Measurements from ENCODE around the gene GMPPA. TPM values are rescaled to one million over a fixed set of nuclear protein-coding genes. Genes with fewer than 3 reads are reported as not detected.

Gene GMPPA
- total RNA-seq, 2 experiments from 2014 or later: 34.5 to 40.5 TPM

DNA sequence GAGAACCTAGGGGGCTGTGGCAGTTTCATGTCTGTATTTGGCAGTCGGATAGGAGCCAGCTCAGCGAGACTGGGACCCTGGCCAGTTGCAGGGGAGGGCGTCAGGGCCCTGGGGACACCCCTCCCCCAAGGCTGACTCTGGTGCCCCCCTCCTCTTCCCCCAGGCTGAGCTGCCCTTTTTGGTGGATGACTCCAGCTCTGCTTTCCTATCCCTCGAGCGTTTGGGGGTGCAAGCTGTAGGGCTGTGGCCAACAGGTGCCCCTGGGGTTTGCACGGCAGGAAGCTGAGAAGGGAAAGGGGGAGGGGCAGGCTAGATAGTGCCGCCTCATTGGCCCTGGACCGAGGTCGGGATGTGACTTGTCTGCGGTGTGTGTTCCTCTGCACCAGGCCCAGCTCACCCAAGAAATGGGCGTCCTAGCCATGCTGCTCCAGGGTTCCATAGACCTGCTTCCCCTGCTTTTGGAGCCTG lies 37.6 kb upstream of the GMPPA start:
- H3K27me3 Mint-ChIP-seq: no peaks in the 10 kb centered on the region
- no peaks in the 10 kb centered on the region for H3K36me3 Mint-ChIP-seq (ENCODE audit: low read depth)
- no peaks in the 10 kb centered on the region for H3K9me3 Mint-ChIP-seq
- peaks cover 14% of the 10 kb centered on the region for H3K4me1 Mint-ChIP-seq
- H3K27ac Mint-ChIP-seq: peak overlapping the region; percentile 64
- peak; percentile 44 for DNase-seq
- no peak overlapping the region for H3K4me3 Mint-ChIP-seq
- ChIA-PET CTCF (interaction anchor here (1.0 to 1.2 kb wide), 3 partner anchors 15 to 69 kb away, joined by 4 to 6 read pairs (median 5); no protein-coding TSS in a partner anchor), POLR2A (no interaction called here)

DNA sequence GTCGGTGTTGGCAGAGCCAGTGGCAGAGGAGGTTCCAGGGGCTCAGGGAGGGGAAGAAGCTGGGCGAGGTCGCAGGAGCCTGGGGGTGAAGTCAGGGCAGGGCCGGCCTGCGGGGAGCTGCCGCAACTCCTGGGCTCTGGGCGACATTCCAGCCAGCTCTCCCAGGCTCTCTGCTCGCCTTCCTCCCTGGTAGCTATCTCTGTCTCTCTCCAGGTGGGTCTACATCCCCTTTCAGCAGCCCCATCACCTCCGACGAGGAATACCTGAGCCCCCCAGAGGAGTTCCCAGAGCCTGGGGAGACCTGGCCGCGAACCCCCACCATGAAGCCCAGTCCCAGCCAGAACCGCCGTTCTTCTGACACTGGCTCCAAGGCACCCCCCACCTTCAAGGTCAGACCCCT lies 37.0 kb upstream of the GMPPA start:
- DNase-seq: no peak
- CTCF ChIA-PET: interaction anchor here (1.1 to 1.2 kb wide), 2 partner anchors 15 to 59 kb away, joined by 4 to 5 read pairs; no protein-coding TSS in a partner anchor
- Mint-ChIP-seq H3K9me3 (no peaks in the 10 kb centered on the region), H3K4me1 (peaks cover 14% of the 10 kb centered on the region), H3K4me3 (no peak overlapping the region), H3K27me3 (no peaks in the 10 kb centered on the region), H3K36me3 (ENCODE audit: low read depth) (no peaks in the 10 kb centered on the region), H3K27ac (no peak overlapping the region)
- POLR2A ChIA-PET: no interaction called here

DNA sequence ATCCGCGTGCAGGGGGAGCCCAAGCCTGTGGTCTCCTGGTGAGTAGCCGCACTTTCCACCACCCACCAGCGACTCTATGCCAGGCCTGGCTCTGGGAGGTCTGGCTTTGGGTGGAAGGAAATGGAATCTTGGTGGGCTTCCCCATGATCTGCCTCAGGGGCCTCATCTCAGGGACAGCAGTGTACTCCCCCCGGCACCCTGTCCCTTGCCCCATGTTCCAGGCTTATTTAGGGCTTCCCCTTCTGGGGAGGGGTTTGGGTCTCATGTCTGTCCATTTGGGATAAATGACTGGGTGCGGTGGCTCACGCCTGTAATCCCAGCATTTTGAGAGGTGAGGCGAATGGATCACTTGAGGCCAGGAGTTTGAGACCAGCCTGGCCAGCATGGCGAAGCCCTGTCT lies 36.3 kb upstream of the GMPPA start:
- POLR2A ChIA-PET: no interaction called here
- no peak overlapping the region for H3K27ac Mint-ChIP-seq
- no peaks in the 10 kb centered on the region for H3K27me3 Mint-ChIP-seq
- DNase-seq: no peak
- no peaks in the 10 kb centered on the region for H3K9me3 Mint-ChIP-seq
- H3K4me1 Mint-ChIP-seq: peaks cover 14% of the 10 kb centered on the region
- no peaks in the 10 kb centered on the region for H3K36me3 Mint-ChIP-seq (ENCODE audit: low read depth)
- CTCF ChIA-PET: no interaction called here
- no peak overlapping the region for H3K4me3 Mint-ChIP-seq

DNA sequence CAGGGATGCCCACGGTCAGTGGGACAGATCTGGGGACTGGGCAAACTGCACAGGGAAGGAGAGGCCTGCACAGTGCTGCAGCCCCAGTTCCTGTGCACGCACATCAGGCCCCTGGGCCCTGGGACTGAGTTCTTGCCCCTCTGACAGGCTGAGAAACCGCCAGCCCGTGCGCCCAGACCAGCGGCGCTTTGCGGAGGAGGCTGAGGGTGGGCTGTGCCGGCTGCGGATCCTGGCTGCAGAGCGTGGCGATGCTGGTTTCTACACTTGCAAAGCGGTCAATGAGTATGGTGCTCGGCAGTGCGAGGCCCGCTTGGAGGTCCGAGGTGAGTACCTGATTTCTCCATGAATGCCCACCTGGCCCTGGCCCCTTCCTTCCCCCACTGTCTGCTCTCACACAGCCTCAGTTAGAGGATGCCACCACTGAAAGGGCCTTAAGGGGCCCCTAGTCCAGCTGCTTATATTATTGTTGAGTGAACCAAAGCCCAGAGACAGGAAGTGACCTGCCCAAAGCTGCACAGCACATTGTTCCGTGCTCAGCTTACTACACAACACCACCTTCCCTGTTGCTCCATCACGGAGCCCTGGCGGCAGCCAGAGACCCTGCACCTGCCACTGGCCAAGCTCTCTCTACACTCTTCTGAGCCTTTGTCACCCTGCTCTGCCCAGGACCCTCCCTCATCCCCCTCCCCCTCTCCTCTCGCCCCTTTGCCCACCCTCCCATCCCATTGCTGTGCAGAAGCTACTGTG lies 34.2 kb upstream of the GMPPA start:
- Mint-ChIP-seq H3K36me3 (ENCODE audit: low read depth) (no peaks in the 10 kb centered on the region), H3K9me3 (no peaks in the 10 kb centered on the region), H3K27ac (no peak overlapping the region), H3K27me3 (no peaks in the 10 kb centered on the region), H3K4me1 (peaks cover 7% of the 10 kb centered on the region), H3K4me3 (no peak overlapping the region)
- ChIA-PET CTCF (interaction anchor here (1.2 kb wide), 1 partner anchor 30 kb away, joined by 5 read pairs; no protein-coding TSS in a partner anchor), POLR2A (no interaction called here)
- no peak for DNase-seq

DNA sequence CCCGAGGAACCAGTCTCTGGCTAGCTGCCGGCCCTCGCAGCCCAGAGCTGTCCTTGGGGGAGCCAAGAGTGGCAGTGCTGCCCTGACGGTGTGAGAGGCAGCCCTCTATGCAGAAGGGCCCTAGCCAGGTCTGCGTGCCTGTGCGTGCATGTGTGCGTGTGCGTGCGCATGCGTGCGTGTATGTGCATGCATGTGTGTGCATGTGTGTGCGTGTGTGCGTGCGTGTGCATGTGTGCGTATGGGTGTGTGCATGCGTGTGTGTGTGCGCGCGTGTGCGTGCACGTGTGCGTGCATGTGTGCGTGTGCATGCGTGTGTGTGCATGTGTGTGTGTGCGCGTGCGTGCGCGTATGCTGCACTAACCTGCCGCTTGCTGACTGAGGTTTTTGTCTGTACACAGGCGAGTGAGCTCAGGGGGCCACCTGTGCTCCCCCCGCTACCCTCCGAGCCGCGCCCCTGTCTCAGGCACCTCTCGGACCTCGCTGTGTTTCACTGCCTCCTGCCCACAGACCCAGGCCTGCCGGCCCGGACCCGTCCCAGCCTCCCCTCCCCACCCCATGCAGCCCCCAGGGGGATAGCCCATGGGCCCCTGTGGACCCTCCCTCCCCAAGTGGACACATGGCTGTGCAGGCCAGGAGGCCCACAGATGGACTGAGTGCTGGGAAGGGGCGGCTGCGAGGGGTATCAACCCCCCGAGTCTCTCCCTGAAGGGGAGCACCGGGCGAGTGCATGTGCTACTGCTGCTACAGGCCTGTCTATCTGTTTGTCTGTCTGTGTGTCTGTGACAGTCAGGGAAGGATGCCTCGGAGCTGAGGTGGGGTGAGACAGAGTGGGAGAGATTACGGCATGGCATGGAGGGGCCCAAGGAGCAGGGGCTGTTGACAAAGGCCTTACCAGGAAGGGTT lies 32.8 kb upstream of the GMPPA start:
- CTCF ChIA-PET: interaction anchor here (0.6 kb wide), 2 partner anchors 76 to 377 kb away, joined by 3 read pairs; no protein-coding TSS in a partner anchor
- no peak for DNase-seq
- Mint-ChIP-seq H3K9me3 (no peaks in the 10 kb centered on the region), H3K27ac (no peak overlapping the region), H3K4me3 (no peak overlapping the region), H3K36me3 (ENCODE audit: low read depth) (no peaks in the 10 kb centered on the region), H3K4me1 (peaks cover 5% of the 10 kb centered on the region), H3K27me3 (no peaks in the 10 kb centered on the region)
- POLR2A ChIA-PET: no interaction called here

DNA sequence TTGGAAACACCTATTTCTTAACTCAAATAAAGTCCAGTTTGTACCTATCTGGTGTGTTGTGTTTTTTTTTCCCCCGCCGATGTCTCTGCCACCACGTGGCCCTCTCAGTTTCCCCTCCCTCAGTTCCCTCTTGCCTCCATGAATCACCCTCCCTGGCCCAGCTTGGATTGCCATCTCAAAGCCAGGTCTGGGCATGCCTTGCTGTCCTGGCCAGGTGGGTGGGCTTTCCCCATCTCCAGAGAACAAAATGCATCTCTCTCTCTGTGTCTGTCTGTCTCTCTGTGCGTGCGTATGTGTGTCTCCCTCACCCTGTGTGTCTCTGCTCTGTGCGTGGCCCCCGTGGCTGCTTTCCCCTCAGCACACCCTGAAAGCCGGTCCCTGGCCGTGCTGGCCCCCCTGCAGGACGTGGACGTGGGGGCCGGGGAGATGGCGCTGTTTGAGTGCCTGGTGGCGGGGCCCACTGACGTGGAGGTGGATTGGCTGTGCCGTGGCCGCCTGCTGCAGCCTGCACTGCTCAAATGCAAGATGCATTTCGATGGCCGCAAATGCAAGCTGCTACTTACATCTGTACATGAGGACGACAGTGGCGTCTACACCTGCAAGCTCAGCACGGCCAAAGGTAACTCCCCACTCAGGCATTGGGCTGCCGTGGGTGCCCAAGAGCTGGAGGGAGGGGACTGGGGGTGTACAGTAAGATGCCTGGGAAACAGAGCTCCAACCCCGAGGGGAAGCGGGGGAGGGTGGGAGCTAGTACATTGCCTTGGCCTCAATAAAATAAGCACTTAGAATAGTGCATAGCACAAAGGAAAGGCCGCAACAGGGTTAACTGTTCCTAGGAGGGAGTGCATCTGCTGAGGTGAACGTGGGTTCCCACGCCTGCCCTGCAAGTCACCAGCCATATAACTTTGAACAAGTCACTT lies 31.6 kb upstream of the GMPPA start:
- H3K9me3 Mint-ChIP-seq: no peaks in the 10 kb centered on the region
- no peak overlapping the region for H3K4me3 Mint-ChIP-seq
- no peaks in the 10 kb centered on the region for H3K4me1 Mint-ChIP-seq
- CTCF ChIA-PET: interaction anchor here (0.6 to 2.5 kb wide), 3 partner anchors 8 to 75 kb away, joined by 3 to 7 read pairs (median 4); no protein-coding TSS in a partner anchor
- H3K27ac Mint-ChIP-seq: no peak overlapping the region
- POLR2A ChIA-PET: no interaction called here
- no peak for DNase-seq
- H3K36me3 Mint-ChIP-seq (ENCODE audit: low read depth): no peaks in the 10 kb centered on the region
- H3K27me3 Mint-ChIP-seq: no peaks in the 10 kb centered on the region

DNA sequence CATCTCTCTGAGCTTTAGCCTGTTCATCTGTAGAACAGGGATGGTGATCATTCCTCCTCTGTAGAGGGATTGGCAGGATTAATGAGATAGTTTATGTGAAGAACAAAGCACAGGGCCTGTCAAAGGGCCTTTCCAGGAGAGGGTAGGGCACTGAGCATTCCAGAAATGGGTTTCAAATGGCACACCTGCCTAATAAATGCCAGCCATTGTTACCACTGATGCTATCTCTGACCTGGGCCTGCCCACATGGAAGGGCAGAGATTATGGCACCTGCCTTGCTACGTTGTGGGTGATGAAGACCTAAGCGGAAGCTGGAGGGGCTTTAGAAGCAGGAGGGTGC lies 31.0 kb upstream of the GMPPA start:
- POLR2A ChIA-PET: no interaction called here
- CTCF ChIA-PET: interaction anchor here (1.2 to 2.5 kb wide), 2 partner anchors 9 to 63 kb away, joined by 4 to 7 read pairs; no protein-coding TSS in a partner anchor
- H3K27me3 Mint-ChIP-seq: no peaks in the 10 kb centered on the region
- H3K4me1 Mint-ChIP-seq: no peaks in the 10 kb centered on the region
- H3K36me3 Mint-ChIP-seq (ENCODE audit: low read depth): no peaks in the 10 kb centered on the region
- H3K27ac Mint-ChIP-seq: no peak overlapping the region
- no peak overlapping the region for H3K4me3 Mint-ChIP-seq
- DNase-seq: no peak
- no peaks in the 10 kb centered on the region for H3K9me3 Mint-ChIP-seq

DNA sequence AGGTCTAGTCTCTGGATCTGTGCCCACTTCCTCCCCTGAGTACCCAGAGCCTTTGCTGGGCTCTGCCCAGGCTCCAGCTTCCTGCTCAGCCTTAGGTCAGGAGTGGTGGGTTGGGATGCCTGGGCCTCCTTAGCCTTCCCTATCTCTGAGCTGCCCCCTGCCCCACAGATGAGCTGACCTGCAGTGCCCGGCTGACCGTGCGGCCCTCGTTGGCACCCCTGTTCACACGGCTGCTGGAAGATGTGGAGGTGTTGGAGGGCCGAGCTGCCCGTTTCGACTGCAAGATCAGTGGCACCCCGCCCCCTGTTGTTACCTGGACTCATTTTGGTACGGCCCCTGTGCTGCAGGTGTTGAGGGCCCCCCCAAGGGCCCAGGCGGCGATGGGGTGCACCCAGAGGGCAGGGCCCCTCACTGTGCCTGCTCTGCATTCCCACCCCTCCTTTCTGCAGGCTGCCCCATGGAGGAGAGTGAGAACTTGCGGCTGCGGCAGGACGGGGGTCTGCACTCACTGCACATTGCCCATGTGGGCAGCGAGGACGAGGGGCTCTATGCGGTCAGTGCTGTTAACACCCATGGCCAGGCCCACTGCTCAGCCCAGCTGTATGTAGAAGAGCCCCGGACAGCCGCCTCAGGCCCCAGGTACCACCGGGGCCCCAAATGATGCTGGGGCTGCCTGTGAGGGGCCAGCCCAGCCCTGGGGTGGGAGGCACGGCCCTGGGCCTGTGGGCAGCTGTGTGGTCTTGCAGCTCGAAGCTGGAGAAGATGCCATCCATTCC lies 30.1 kb upstream of the GMPPA start:
- Mint-ChIP-seq H3K4me1 (no peaks in the 10 kb centered on the region), H3K27ac (no peak overlapping the region), H3K36me3 (ENCODE audit: low read depth) (no peaks in the 10 kb centered on the region), H3K9me3 (no peaks in the 10 kb centered on the region), H3K27me3 (no peaks in the 10 kb centered on the region), H3K4me3 (no peak overlapping the region)
- DNase-seq: no peak
- ChIA-PET POLR2A (no interaction called here), CTCF (interaction anchor here (0.6 to 2.5 kb wide), 4 partner anchors 10 to 72 kb away, joined by 3 to 7 read pairs (median 4); no protein-coding TSS in a partner anchor)

DNA sequence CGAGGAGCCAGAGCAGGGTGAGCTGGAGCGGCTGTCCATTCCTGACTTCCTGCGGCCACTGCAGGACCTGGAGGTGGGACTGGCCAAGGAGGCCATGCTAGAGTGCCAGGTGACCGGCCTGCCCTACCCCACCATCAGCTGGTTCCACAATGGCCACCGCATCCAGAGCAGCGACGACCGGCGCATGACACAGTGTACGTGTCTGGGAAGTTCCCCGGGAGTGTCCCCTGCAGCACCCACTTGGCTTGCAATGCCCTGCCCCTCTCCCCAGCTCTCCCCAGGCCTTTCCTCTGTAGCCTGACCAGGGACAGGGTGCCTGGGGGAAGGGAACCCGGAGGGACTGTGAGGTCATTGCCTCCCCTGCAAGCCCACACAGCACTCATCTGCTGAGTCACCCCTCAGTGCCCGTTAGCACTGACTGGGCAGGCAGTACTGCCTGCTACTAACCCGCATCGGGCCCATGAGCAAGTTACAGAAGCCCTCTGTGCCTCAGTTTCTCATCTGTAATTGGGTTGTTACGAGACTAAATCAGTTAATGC lies 29.4 kb upstream of the GMPPA start:
- no peaks in the 10 kb centered on the region for H3K4me1 Mint-ChIP-seq
- no peaks in the 10 kb centered on the region for H3K27me3 Mint-ChIP-seq
- no peak for DNase-seq
- POLR2A ChIA-PET: no interaction called here
- no peak overlapping the region for H3K27ac Mint-ChIP-seq
- CTCF ChIA-PET: interaction anchor here (0.6 to 2.5 kb wide), 3 partner anchors 10 to 172 kb away, joined by 3 to 7 read pairs (median 3); no protein-coding TSS in a partner anchor
- no peaks in the 10 kb centered on the region for H3K9me3 Mint-ChIP-seq
- no peaks in the 10 kb centered on the region for H3K36me3 Mint-ChIP-seq (ENCODE audit: low read depth)
- no peak overlapping the region for H3K4me3 Mint-ChIP-seq

DNA sequence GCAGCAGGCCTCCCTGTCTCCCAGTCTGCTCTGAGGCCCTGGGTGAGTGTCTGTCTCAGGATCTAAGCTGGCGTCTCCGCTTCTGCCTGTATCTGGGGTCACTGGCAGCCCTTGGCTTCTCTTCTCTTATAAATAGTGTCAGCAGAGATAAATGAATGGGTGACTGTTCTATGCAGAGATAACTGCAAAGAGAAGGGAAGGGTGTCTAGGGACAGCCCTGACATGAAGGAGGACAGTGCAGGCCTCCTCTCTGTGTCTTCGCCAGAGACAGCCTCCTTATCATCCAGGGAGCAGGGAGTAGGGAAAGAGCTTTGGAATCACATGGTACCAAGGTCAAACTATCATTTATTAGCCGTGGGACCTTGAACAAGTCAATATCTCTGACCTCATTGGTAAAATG lies 28.3 kb upstream of the GMPPA start:
- CTCF ChIA-PET: interaction anchor here (1.0 to 1.8 kb wide), 3 partner anchors 28 to 171 kb away, joined by 3 to 4 read pairs (median 3); no protein-coding TSS in a partner anchor
- no peaks in the 10 kb centered on the region for H3K27me3 Mint-ChIP-seq
- H3K27ac Mint-ChIP-seq: no peak overlapping the region
- H3K4me3 Mint-ChIP-seq: no peak overlapping the region
- no peaks in the 10 kb centered on the region for H3K36me3 Mint-ChIP-seq (ENCODE audit: low read depth)
- H3K4me1 Mint-ChIP-seq: no peaks in the 10 kb centered on the region
- DNase-seq: no peak
- no peaks in the 10 kb centered on the region for H3K9me3 Mint-ChIP-seq
- POLR2A ChIA-PET: no interaction called here

DNA sequence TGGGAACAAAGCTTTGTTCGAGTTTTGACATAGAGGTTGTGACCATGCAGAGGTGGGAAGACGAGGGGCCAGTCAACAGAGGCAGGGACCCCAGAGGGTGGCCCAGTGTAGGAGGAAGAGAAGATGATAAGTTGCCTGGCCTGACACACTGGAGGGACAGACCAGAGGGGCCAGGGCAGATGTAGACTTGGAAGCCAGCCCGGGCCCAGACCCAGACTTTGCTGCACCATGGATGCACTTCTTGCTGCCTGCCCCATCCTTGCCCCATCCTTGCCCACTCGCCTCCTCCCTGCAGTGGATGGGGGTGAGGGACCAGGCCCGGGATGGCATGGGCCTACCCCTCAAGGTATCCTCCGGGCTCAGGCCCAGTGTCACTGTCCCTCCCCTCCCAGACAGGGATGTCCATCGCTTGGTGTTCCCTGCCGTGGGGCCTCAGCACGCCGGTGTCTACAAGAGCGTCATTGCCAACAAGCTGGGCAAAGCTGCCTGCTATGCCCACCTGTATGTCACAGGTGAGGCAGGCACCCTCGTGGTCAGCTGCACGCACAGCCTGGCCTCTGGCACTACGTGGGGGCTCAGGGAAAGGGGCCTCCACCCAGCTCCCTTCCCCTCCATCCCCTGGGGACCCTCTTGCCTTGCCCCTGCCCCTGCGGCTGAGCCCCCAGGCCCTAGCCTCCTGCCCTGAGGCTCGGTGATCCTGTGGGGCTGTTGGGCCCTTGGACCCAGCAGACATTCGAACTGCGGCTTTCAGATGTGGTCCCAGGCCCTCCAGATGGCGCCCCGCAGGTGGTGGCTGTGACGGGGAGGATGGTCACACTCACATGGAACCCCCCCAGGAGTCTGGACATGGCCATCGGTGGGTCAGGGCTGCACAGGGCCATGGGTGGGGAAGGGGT lies 27.0 kb upstream of the GMPPA start:
- no peak overlapping the region for H3K4me3 Mint-ChIP-seq
- H3K27ac Mint-ChIP-seq: no peak overlapping the region
- DNase-seq: no peak
- CTCF ChIA-PET: interaction anchor here (1.0 to 1.8 kb wide), 2 partner anchors 9 to 26 kb away, joined by 4 to 5 read pairs; no protein-coding TSS in a partner anchor
- no peaks in the 10 kb centered on the region for H3K36me3 Mint-ChIP-seq (ENCODE audit: low read depth)
- H3K9me3 Mint-ChIP-seq: no peaks in the 10 kb centered on the region
- no peaks in the 10 kb centered on the region for H3K27me3 Mint-ChIP-seq
- POLR2A ChIA-PET: no interaction called here
- peaks cover 4% of the 10 kb centered on the region for H3K4me1 Mint-ChIP-seq

Data from activated CD4-positive, alpha-beta T cell treated with anti-CD3 and anti-CD28 coated beads, Interleukin-2, amount 10 ng/mL, durations not matched to agents 7 days and 5 days (primary cell).